HFF-Myc (cell line): ENCODE measurements around the gene ZSCAN1.

Experiments
- DNase-seq: peaks from one replicate; pipeline ENCODE4 v3.0.0-alpha.2; 2011; ENCODE audit warnings: low read depth; ENCODE audit errors: extremely low read depth
- H3K4me3 ChIP-seq: replicated peaks from 2 replicates; pipeline ENCODE4 v1.5.1; 2011; ENCODE audit warnings: low read depth, mild to moderate bottlenecking, control low read depth, low read length
- CTCF ChIP-seq: IDR thresholded peaks from 2 replicates; pipeline ENCODE4 v1.5.1; 2012; ENCODE audit warnings: mild to moderate bottlenecking, low read depth, low read length, control low read depth; ENCODE audit errors: missing control alignments

The ZSCAN1 gene

DNA sequence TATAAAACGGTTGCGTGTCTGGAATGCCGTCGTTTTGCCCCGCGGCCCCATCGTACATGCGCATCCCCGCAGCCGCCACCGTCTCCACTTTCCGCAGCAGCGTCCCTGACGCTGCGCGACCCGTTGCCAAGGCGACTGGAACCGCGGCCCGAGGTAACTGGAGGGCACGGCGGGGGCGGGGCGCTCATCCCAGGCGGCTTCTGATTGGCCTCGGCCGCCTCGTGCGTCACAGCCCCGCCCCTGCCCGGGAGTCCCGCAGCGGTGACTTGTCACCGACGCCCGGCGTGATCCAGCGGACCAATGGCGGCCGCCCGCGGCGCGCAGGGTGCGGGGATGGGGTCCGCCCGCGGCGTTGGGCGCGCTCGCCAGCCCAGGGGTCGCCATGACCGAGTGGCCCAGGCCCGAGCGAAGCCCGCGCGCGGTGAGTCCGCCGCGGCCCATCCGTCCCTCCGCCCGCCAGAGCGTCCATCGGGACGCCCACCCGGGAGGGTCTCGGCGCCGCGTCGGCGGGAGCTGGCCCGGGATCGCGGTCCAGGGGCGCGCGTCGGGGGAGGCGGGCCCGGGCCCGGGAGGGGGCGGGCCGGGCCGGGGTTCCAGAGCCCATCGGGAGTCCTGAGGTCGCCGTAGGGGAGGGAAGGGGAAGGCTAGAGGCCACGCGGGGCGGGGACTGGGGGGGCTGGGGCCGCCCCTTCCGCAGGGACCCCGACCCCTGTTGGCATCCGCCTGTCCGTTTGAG is at the start of gene ZSCAN1:
TSS of gene ZSCAN1 (plus strand) at position 285 of the 736 bp plus-strand sequence. CDS start 3,812 bp downstream, outside the sequence.
- DNase-seq: no peak
- no peak for TF ChIP-seq CTCF
- H3K4me3 ChIP-seq: no peak within 1 kb of the TSS

GRCh38 chr19:57992841-57993240 is 41.0 kb upstream of the ZSCAN1 start:
- no peak for TF ChIP-seq CTCF
- no peak overlapping the region for H3K4me3 ChIP-seq
- DNase-seq: no peak

GRCh38 chr19:58000677-58001076 is 33.1 kb upstream of the ZSCAN1 start:
- H3K4me3 ChIP-seq: no peak overlapping the region
- TF ChIP-seq CTCF: no peak
- DNase-seq: no peak

DNA sequence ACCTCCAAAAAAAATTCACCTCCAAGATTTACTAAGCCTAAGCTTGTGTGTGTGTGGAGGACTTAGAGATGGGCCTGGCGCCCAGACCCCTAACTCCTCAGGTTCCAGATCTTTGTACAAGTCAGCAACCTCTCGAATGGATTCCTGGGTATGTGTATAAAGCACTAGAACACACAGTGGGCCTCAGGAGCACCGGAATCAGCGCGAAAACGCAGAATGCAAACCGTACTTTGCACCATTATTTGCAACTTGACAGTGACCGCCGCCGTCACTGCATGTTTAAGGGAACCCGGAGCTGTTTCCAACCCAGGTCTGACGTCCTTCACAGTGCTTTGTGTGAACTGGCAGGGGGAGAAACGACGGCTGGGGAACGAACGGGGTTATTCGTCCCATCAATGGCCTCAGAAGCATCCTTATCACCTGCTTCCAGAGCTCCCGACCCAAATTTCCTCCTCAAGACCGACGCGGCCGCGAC is 31.9 kb upstream of the ZSCAN1 start:
- no peak for DNase-seq
- no peak for TF ChIP-seq CTCF
- peak overlapping the region; percentile 75 for H3K4me3 ChIP-seq

- peak within 1 kb of the TSS; percentile 75 for H3K4me3 ChIP-seq
- peak; percentile 33 for DNase-seq
- TF ChIP-seq CTCF: no peak
These were observed 31.2 kb upstream of the ZSCAN1 start, which contains the start of gene ZNF606 for GRCh38 chr19:58002384-58003173. ZNF606 (minus strand) TSS chr19:58002820; CDS start chr19:58001319, 1,501 bp downstream.

GRCh38 chr19:58003174-58003828 is 30.5 kb upstream of the ZSCAN1 start:
- DNase-seq: no peak
- no peak for TF ChIP-seq CTCF
- peak overlapping the region; percentile 75 for H3K4me3 ChIP-seq
